Measurements from ENCODE around the gene ANKRD23.

DNA sequence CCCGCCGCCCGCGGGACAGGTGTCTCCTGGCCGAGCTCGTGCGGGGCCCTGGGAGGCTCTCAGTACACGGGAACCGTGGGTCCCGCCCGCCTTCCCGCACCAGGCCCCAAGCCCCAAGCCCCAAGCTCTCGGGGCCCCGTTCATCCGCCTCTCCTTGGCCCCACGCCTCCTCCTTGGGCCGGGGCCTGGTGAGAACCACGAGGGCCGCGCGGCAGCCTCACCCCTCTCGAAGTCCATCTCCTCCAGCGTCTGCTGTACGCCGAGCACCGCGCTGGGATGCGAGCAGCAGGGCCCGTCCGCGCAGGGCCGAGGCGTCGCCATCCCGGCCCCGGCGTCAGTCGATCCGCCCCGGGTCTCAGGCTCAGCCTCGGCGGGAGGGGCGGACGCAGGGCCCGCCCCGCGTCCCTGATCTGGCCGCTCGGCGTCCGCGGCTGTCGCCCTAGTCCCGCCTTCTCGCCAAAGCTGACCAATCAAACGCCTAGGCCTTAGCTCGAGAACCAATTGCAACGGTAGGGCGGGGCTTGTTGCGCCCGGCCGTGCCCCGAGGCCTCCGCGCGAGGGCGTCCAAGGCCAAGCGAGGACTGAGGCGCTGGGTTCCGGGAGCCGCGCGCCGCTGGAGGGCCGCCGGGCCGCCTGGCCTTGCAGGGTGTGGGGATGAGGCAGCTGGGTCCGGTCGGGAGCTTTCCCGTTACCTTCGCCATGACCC is 14.0 kb upstream of the ANKRD23 start, which contains the start of gene ANKRD39:
- TF ChIP-seq EZH2 (IDR thresholded peaks at IDR 0.05; ENCODE audit: insufficient read depth, poor library complexity, severe bottlenecking) = no peak
- no peak for TF ChIP-seq EZH2phosphoT487 (IDR thresholded peaks at IDR 0.05; ENCODE audit: insufficient read depth, low read depth)

Measured in GM23248 (cell line).